ENCODE measurements around the gene MEP1A. TPM values are rescaled to one million over a fixed set of nuclear protein-coding genes. Genes with fewer than 3 reads are reported as not detected.
"Not testable (repeated sequence)": the region's sequence is repeated elsewhere in the genome, so short reads cannot be mapped to it uniquely, and the experiment has no call there.

MEP1A gene
- not detected in 2 replicates for total RNA-seq (2014; rRNA removed; shearing (Covaris generic))

GRCh38 chr6:46793138-46793537 is at the start of gene MEP1A:
Gene MEP1A, plus strand, starts transcription at chr6:46793389. Its CDS starts 10 bp downstream, at chr6:46793399.
- DNase-seq (ENCODE audit: low read depth), result no peak

- DNase-seq (ENCODE audit: low read depth), result no peak
Measured at GRCh38 chr6:46743425-46744158, 49.6 kb upstream of the MEP1A start.

- not testable (repeated sequence) for DNase-seq (ENCODE audit: low read depth)
Measured at GRCh38 chr6:46744159-46744725, 48.9 kb upstream of the MEP1A start.

GRCh38 chr6:46745973-46746372 is 47.2 kb upstream of the MEP1A start:
- DNase-seq (ENCODE audit: low read depth), result no peak

- DNase-seq (ENCODE audit: low read depth), result no peak
Measured at GRCh38 chr6:46746696-46747095, 46.5 kb upstream of the MEP1A start, which contains the start of gene ANKRD66. Gene ANKRD66, plus strand, starts transcription at chr6:46746933. Its CDS starts 5,016 bp downstream, at chr6:46751949.

GRCh38 chr6:46748940-46749503 is 44.2 kb upstream of the MEP1A start:
- DNase-seq (ENCODE audit: low read depth), result no peak

- DNase-seq (ENCODE audit: low read depth), result no peak
Measured at GRCh38 chr6:46749731-46750130, 43.5 kb upstream of the MEP1A start.

- no peak for DNase-seq (ENCODE audit: low read depth)
Measured at GRCh38 chr6:46751658-46752057, 41.5 kb upstream of the MEP1A start.

- no peak for DNase-seq (ENCODE audit: low read depth)
Measured at GRCh38 chr6:46755865-46756264, 37.3 kb upstream of the MEP1A start.

GRCh38 chr6:46756469-46757213 is 36.5 kb upstream of the MEP1A start:
- no peak for DNase-seq (ENCODE audit: low read depth)

- no peak for DNase-seq (ENCODE audit: low read depth)
Measured at GRCh38 chr6:46757214-46757596, 36.0 kb upstream of the MEP1A start.

GRCh38 chr6:46758960-46759753 is 34.0 kb upstream of the MEP1A start:
- DNase-seq (ENCODE audit: low read depth), result no peak

- DNase-seq (ENCODE audit: low read depth), result no peak
Measured at GRCh38 chr6:46760925-46761324, 32.3 kb upstream of the MEP1A start.

- DNase-seq (ENCODE audit: low read depth), result no peak
Measured at GRCh38 chr6:46763466-46763865, 29.7 kb upstream of the MEP1A start.

GRCh38 chr6:46764280-46764679 is 28.9 kb upstream of the MEP1A start:
- not testable (repeated sequence) for DNase-seq (ENCODE audit: low read depth)

- no peak for DNase-seq (ENCODE audit: low read depth)
Measured at GRCh38 chr6:46764961-46765360, 28.2 kb upstream of the MEP1A start.

- no peak for DNase-seq (ENCODE audit: low read depth)
Measured at GRCh38 chr6:46772016-46772415, 21.2 kb upstream of the MEP1A start.

- no peak for DNase-seq (ENCODE audit: low read depth)
Measured at GRCh38 chr6:46772762-46773161, 20.4 kb upstream of the MEP1A start.

GRCh38 chr6:46773201-46773855 is 19.9 kb upstream of the MEP1A start:
- no peak for DNase-seq (ENCODE audit: low read depth)

- not testable (repeated sequence) for DNase-seq (ENCODE audit: low read depth)
Measured at GRCh38 chr6:46774736-46775135, 18.5 kb upstream of the MEP1A start.

Data from RPMI7951 (cell line).